A204.1 (cell line): ENCODE data around the gene PHACTR1.
"Not testable (repeated sequence)": the region's sequence is repeated elsewhere in the genome, so short reads cannot be mapped to it uniquely, and the experiment has no call there.

Source experiments
- FAIRE-seq: peaks from 2 replicates; lab custom pipeline; 2012; peaks lifted over from hg19 to GRCh38; lab: Jason Lieb, UNC

Gene PHACTR1

DNA sequence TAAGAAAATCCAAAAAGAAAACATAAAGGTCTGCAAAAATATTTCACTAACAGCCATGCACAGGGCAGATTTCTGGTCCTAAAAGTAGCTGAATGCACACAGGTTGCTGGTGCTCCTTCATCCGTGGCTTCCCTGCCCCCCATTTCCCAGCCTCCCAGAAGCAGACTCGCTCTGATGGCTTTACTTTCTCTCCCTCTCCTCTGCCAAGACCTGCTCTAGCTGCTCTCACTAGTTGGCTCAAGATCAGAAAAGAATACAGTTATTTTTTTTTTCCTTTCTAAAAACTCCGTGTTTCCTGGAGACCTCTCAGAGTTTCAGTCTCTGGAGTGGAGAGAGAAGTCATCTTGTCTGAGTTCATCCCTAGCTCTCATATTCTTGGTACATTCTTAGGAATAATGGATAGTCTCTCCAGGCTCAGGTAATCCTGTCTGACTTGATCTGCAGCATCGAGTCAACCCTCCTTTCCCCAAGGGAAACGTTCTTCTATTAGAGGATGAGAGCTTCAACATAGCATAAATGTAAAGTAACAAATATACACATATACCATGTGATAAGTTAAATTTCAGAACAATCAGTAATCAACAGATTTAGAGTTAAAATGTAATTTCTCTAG is 397.5 kb downstream of the PHACTR1 start:
- no peak for FAIRE-seq

DNA sequence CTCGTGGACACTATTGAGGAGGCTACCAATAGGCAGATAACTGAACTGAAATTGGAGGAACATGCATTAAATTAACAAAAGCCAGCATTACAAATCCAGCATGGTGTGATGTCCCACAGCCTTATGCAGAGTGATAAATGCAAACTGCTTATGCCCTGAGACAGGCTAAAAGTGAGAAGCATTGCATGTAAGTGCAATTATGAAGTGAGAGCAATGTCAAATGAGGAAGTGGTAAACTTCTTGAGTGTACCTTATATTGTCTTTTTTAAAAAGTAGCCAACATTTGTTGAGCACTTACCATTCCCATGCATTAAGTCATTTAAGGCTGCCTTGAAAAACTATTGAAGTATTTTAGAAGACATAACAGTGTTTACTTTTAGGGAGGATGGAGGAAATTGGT is 399.6 kb downstream of the PHACTR1 start:
- no peak for FAIRE-seq

DNA sequence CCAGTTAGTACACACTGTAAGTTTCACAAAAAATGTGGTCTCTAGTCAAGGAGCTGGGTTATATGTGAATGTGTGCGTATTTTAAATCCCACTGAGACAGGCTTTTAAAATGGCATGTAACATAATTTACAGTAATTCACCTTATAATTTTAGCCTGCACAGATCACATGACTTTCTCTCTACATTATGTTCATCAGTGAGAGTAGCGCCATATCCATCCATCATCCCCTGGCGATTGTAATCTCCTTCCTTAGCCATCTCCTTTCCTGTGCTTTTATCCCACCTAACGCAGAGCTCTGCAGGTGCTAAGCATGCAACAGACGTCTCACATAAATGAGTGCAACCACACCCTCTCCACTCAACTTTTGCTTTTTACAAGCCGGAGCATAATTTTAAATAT is 401.0 kb downstream of the PHACTR1 start:
- FAIRE-seq, result no peak

DNA sequence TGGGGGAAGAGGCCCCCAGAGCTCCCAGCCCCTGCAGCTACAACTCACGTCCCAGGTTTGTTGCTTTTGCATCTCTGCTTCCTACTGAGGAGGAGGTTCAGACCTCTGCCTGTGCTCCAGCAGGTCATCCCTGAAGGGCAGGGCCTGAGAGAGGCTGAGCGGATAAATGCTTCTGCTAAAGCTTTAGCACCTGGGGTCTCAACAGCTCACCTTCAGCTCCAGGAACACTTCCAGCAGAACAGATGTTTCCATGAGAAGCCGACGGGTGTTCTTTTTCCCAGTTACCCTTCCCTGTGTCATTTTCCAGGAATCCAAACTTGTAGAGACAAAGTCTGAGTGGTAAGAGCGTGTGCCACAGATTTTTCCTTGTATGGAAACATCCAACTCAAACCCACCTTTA is 403.0 kb downstream of the PHACTR1 start:
- FAIRE-seq, result no peak

DNA sequence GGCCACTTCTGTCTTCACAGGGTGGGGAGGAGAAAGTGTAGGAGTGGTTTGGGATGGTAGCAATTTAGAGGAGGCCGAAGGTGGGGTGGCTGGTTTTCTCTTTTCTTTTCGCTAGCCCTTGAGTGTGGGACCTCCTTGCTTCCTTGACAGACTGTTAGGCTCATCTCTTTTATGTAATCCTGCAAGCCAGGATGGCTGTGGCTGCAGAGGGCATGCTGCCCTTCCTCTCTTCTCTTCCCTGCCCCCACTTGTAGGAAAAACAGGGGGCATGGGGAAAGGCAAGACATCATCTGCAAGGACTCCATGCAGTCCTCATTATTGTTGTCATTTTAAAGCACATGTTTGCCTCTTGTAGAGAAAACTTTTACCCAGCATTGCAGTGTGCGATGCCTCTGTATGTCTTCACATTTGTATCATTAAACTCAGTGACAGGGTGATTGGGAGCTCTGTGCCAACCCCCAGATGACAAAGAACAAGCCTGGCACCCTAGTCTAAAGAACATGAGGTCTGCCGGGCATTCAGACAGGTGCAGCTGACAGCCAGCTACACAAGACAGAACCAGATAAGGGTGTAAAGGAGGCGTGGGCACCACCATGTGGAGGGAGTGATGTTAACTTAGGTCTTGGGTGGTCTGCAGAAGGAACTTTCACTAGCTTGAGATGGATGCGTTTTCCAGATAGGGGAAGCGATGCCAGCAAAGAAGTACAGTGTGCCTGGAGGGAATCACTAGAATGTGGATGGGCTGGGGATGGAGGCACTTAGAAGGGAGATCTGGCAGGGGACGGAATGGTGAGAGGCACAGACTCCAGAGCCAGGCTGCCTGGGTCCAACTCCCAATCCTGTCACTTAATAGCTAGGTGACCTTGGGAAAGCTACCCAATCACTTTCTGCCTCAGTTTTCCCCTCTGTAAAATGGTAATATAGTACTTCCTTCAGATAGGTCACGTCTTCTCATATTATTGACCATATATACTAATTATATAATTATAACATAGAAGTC is 404.2 kb downstream of the PHACTR1 start:
- FAIRE-seq, result no peak

DNA sequence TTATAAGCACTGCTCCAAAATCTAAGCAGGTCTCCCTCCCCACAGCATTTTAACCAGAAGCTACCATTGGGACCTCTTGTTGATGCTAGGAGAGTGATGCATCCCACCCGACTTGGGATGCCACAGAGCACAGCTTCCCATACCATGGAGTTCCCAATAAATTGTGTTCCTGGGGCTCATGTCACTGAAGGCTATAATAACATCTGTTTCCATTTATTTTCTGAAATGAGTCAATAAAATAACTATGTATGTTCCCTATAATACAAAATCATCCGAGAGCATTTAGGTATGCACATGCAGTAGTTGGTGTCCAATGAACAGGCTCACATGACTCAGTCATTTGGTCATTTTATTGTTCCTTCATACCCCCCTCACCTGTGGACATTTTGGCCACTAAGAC is 407.6 kb downstream of the PHACTR1 start:
- FAIRE-seq, result no peak

DNA sequence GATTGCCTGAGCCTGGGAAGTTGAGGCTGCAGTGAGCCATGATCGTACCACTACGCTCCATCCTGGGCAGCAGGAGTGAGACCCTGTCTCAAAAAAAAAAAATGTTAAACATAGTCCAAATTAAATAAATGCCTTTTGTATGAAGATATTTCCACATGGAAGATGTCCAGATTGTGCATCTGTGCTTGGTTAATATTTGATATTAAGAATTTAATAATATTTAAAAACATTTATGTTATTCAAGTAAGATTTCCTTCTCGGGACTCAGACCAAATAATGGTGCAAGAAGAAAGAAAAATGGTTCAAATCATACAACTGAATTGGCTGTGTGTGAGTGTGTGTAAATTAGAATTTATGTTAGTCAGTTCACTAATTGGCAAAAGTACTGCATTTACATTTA is 409.3 kb downstream of the PHACTR1 start:
- no peak for FAIRE-seq

DNA sequence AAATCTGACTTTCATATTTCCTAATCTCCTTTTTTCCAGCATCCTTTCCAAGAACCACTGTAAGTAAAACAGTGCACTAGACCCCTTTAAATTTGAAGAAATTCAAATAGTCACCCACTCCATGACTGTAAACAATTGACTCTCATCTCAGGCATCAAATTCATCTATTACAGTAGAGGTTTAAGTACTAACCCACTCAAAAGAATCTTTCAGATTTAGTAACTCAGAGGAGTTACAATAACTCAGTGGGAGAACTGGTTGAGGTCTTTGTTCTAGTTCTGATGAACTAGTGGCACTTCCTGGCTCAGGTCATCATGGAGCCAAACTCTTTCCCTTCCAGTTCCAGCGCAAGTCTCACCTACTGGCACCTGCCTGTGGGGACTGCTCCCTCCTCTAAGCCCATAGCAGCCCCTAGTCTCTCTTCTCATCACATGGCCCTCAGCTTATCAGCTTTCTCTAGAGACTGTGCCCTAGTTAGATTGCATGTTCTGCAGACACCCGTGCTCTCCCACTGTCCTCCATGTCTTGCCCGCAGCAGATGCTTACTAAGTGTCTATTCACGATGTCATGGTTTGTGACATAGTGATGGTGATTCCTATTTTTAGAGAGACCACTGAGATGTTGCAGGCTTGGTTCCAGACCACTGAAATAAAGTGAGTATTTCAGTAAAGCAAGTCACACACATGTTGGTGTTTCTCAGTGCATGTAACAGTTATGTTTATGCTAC is 415.5 kb downstream of the PHACTR1 start:
- no peak for FAIRE-seq

DNA sequence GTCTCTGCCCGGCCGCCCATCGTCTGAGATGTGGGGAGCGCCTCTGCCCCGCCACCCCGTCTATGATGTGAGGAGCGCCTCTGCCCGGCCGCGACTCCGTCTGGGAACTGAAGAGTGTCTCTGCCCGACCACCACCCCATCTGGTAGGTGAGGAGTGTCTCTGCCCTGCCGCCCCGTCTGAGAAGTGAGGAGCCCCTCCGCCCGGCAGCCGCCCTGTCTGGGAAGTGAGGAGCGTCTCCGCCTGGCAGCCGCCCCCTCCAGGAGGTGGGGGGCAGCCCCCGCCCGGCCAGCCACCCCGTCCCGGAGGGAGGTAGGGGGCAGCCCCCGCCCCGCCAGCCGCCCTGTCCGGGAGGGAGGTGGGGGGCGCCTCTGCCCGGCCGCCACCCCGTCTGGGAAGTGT is 417.3 kb downstream of the PHACTR1 start:
- not testable (repeated sequence) for FAIRE-seq

DNA sequence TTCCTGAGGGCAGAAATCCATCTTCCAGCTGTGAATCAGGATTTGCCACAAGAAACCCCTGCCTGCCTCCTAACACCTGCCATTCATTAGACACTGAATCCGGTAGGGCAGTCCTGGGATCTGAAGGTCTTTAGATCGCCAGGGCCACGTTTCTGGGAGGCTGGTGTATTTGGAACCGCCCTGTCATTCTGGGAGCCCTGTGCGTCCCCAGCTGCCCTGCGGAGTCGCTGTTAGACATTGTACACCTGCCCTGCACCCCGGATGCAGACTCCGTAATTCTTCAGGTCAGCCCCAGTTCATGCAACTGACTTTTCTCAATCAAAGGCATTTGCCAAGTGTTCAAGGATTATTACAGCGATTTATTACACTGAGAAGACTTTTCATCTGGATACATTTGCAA is 418.6 kb downstream of the PHACTR1 start:
- no peak for FAIRE-seq

DNA sequence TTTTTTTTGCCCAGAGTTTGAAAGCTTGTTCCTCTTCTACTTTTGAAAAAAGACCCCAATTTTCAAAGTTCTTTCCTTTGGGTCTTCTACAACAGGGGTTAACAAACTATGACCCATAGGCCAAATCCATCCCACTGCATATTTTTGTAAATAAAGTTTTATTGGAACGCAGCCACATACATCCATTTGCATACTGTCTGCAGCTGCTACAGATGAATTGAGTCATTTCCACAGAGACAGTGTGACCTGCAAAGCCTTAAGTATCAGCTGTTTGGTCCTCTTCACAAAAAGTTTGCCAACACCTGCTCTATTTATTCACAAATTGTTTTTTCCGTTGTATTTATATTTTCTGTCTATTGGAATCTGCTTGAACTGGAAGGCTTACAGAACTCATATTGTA is 422.6 kb downstream of the PHACTR1 start:
- FAIRE-seq, result no peak

DNA sequence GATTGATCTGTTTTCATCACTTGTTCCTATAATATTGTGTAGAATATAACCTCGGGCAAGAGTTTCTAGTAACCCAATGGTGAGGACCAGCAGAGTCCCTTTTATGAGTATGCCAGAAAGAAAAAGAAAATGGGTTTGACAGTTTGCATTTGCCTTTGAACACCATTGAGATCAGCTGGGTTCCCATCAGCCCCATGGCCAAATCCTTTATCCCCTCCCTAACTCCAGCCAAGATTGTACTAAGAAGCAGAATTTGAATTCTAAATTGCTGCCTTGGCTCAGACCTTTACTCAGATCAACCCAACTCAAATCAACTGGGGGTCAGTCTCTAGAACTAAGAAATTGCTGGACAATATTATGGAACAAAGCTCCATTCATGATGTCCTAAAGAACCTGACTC is 424.4 kb downstream of the PHACTR1 start:
- FAIRE-seq, result no peak

DNA sequence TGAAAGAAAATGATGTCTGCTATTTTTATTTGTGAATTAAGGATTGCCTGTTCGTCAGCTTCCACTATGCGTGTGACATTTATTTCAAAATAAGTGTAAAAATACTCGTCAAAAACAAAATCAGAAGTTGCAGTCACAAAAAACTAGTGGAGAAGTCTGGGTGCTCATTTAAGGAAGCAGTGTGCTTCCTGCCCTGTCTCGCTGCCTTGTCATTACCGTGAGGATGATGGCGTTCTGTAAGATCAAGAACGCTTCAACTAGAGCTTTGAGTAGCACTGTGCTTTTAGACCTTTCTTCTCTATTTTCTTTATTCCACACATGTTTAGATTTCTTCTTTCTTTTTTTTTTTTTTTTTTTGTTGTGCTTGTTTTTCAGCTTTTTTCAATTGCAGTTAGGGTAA is 424.8 kb downstream of the PHACTR1 start:
- FAIRE-seq, result no peak

DNA sequence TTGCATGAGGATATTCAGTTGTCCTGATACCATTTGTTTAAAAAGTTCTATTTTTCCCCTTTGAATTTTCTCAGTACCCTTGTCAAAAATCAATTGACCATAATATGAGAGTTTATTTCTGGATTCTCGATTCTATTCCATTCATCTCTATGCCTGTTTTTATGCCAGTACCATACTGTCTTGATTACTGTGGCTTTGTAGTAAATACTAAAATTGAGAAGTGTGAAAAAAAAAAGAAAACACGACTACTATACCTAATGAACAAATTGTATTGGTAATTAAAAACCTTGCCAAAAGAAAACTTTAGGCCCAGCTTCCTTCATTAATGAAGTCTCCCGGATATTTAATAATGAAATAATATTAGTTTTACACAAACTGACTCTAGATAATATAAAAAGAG is 426.0 kb downstream of the PHACTR1 start:
- FAIRE-seq, result no peak

DNA sequence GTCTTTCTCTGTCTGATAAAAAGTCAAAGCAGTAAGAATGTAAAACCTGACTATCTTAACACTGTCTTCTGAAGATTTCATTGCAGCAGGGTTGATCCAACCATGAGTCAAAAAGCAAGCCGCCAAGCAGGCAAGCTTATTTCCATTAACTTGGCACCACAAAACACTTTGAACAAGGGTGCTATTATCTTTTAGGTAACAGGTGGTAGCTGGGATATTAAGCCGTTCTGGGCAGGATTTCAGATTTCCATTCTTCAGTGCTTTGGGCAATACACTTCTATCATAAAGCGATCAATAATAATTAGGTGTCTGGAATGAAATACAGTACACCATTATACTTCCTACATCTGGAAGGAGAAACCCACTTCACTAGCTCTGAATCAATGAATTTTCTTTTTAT is 429.9 kb downstream of the PHACTR1 start:
- FAIRE-seq, result no peak

DNA sequence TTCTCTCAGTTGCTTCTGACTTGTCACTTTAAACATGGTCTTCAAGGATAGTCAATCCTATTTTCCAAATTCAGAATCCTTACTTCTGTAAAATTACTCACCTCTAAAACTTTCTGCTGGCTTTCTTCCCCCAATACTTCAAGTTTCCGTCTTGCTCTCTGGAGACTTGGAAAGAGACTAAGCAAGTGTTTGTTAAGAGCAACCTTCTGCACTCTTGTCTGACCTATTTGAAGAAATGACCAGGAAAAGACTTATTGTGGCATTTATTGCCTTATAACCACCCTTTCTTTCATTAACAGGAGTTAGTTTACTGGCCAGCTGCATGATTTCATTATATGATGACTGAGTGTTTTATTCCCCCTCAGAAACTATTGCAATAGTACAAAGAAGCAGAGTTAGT is 430.8 kb downstream of the PHACTR1 start:
- no peak for FAIRE-seq

DNA sequence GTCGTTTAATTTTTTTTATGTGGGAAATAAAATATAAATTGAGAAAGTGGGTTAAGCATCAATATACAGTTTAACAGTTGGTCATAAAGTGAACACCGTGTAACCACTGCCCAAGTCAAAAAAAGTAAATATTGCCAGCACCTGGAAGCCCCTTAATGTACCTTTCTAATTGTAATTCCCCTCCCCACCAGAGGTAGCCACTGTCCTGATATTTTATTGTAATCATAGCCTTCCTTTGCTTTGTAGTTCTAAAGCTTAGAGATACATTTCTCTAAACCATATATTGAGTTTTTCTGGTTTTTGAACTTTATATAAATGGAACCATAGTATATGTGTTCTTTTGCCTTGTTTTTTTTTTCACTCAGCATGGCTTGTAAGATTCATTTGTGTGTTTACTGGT is 431.2 kb downstream of the PHACTR1 start:
- no peak for FAIRE-seq

DNA sequence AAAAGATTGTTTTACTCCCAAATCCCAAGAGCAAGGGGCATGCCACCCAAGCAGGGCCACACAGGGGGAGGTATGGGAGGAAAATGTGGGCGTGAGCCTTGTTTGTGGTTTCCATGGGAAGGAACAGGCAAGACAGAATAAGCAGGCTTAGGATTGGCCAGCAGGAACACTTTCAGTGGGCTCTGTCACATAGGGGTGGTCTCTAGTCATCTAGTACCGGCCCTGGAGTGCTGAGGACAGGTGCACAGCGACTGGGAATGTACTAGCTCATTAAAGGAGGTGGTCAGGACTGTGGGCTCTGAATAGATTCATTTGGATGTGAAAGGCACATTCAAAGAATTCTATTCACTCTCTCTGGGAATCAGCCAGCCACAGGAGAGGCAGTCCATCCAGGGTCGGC is 436.2 kb downstream of the PHACTR1 start:
- no peak for FAIRE-seq

DNA sequence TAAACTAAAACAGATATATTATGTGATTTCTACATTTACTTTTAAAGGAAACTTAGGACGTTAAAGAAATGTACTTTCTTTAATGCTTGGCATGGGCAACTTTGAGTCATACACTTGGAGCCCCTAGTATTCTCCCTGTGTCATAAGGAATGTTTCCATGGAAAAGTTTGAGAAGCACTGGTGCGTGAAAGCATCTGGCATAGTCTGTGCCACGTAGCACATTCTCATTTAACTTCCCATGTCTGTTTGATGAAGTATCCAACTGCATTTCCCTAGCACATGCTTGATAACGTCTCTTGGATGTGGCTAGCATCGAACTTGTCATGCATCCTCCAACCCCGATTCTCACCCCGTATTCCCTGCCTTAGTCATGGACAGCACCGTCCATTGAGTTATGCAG is 439.8 kb downstream of the PHACTR1 start:
- FAIRE-seq, result no peak

DNA sequence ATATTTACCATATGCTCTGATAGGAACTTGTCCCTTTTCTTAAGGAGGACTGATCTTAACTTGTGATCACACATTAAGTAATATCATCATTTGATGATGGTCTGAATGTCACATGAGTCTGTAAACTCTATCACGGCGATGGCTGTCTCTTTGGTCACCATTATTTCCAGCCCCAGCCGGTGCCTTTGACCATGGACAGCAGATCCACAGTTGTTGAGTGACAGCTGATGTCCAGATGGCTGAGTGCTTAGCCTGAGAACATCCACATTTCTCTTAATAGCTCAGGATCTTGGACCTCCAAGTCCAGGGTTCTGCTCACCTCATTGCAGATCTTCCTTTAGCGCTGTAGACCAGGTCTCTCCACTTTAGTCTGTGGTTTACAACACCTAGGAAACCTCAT is 440.7 kb downstream of the PHACTR1 start:
- no peak for FAIRE-seq

DNA sequence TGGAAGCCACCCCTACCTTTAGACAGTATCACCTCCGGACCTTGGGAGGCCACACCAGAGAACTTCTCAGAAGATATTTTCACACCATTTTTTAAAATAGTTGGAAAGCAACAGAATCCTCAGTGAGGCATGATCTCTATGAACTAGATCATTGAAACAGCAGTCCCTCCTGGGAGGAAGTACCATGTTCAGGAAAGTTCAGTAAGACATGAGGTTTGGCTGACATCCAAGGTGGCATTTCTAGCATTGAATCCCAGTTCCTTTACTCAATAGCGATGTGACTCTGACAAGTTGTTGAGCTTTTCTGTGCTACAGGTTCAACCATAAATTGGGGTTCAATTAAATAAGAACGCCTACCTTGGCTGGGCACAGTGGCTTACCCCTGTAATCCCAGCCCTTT is 442.7 kb downstream of the PHACTR1 start:
- no peak for FAIRE-seq

DNA sequence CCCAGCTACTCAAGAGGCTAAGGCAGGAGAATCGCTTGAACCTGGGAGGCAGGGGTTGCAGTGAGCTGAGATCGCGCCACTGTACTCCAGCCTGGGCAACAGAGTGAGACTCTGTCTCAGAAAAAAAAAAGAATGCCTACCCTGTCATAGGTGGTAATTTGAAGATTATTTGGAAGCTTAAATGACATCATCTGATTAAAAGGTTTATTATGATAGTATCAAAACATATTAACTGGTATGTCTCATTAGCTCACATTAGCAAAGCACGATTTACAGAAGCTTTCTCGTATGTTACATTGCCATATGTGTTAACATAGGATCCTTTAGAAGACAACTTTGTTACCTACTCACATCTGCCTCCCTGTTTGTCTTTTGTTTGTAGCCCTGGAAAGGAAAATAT is 443.3 kb downstream of the PHACTR1 start:
- FAIRE-seq, result not testable (repeated sequence)
